Natural killer cell (primary cell): Measurements from ENCODE around the gene MIA3. TPM values are rescaled to one million over a fixed set of nuclear protein-coding genes. Genes with fewer than 3 reads are reported as not detected.
A peak's percentile ranks its signal among the peaks of the same experiment; 100 is the strongest.

Experiments used
- ATAC-seq, 3 donors: fragments of 150-1000 bp in 2 of 3; fragments of 200-7000 bp in 1 of 3; cut with Tn5 transposase; 1 replicate in 1 of 3; 2 replicates in 2 of 3; pipeline ENCODE4 v1.10.0; 2021; ENCODE audit warnings: mild to moderate bottlenecking in 2 of 3, moderate library complexity in 2 of 3
- DNase-seq, 2 donors: peaks; one replicate each; pipeline versions ENCODE4 v3.0.0 to v3.0.0-alpha.2; 2013 to 2021; ENCODE audit warnings: mixed read lengths in 1 of 2
- H3K27ac ChIP-seq: one replicate; pipeline ENCODE4 v1.5.1; 2013; ENCODE audit warnings: mild to moderate bottlenecking, low read length
- H3K27me3 ChIP-seq: one replicate; pipeline ENCODE4 v1.6.1; 2013; ENCODE audit warnings: low read length; ENCODE audit not compliant: control insufficient read depth, insufficient read depth
- H3K36me3 ChIP-seq: one replicate; pipeline ENCODE4 v1.6.1; 2013; ENCODE audit warnings: low read length; ENCODE audit not compliant: control insufficient read depth, insufficient read depth
- H3K4me1 ChIP-seq: one replicate; pipeline ENCODE4 v1.6.1; 2013; ENCODE audit warnings: low read length; ENCODE audit not compliant: control insufficient read depth, insufficient read depth
- H3K4me3 ChIP-seq: one replicate; pipeline ENCODE4 v1.5.1; 2013; ENCODE audit warnings: low read length
- H3K9me3 ChIP-seq: one replicate; pipeline ENCODE4 v1.6.1; 2013; ENCODE audit warnings: low read length; ENCODE audit not compliant: control insufficient read depth, insufficient read depth
- H3K27ac Mint-ChIP-seq, 2 donors: one replicate each; pipeline ENCODE4 v1.8.0; 2022; ENCODE audit warnings: mild to moderate bottlenecking in 2 of 2, mixed read lengths in 2 of 2, moderate library complexity in 1 of 2
- H3K27me3 Mint-ChIP-seq, 2 donors: one replicate each; pipeline ENCODE4 v1.8.0; 2022; ENCODE audit warnings: low read depth in 2 of 2, mixed read lengths in 2 of 2
- H3K36me3 Mint-ChIP-seq: one replicate; pipeline ENCODE4 v1.8.0; 2022; ENCODE audit warnings: mixed read lengths
- H3K4me1 Mint-ChIP-seq, 2 donors: one replicate each; pipeline ENCODE4 v1.8.0; 2022; ENCODE audit warnings: mixed read lengths in 2 of 2
- H3K4me3 Mint-ChIP-seq: one replicate; pipeline ENCODE4 v1.8.0; 2022; ENCODE audit warnings: mild to moderate bottlenecking, moderate library complexity, mixed read lengths
- H3K9me3 Mint-ChIP-seq, 2 donors: one replicate each; pipeline ENCODE4 v1.8.0; 2022; ENCODE audit warnings: mixed read lengths in 2 of 2
- CTCF ChIP-seq: fragments of 200-600 bp; IDR thresholded peaks from one replicate; pipeline ENCODE4 v1.8.0; 2022; ENCODE audit warnings: antibody characterized with exemption
- WGBS: methylation state at CpG from one replicate; pipeline ENCODE4 v1.1.7; 2013; ENCODE audit warnings: missing lambda C conversion rate; ENCODE audit not compliant: insufficient coverage; 5-methylcytosine and 5-hydroxymethylcytosine counted together
- intact Hi-C: fragments of 100-400 bp; cut with micrococcal nuclease; formaldehyde crosslinking; loops from one replicate; pipeline ENCODE4 v1.14.2; 2022
- total RNA-seq, 4 donors: library from RNA; stranded (reverse); fragments of 120-200 nt in 1 of 4; gene quantifications; one replicate each; pipeline versions ENCODE4 v1.2.3 to v1.2.4, GENCODE V29; 2013 to 2022

MIA3 gene
- total RNA-seq, 3 donors from 2014 or later (not counting 1 experiment from before 2014, with no cell fraction given) = 87.0 to 98.8 (median 94.0) TPM

GRCh38 chr1:222652676-222653075, 34.8 kb downstream of the MIA3 start:
- H3K36me3 ChIP-seq = peaks cover 83% of the 10 kb centered on the region
- no peak overlapping the region for H3K27ac ChIP-seq
- Mint-ChIP-seq H3K4me3 (no peak overlapping the region), H3K9me3 (no peaks in the 10 kb centered on the region), H3K27ac (peak overlapping the region; percentile 91 to 96), H3K4me1 (peaks cover 29 to 40% of the 10 kb centered on the region in 2 donors), H3K27me3 (no peaks in the 10 kb centered on the region), H3K36me3 (peaks cover 41% of the 10 kb centered on the region)
- no peak for TF ChIP-seq CTCF
- no peak for DNase-seq
- H3K27me3 ChIP-seq = no peaks in the 10 kb centered on the region
- H3K4me1 ChIP-seq = peaks cover 2% of the 10 kb centered on the region
- H3K4me3 ChIP-seq = no peak overlapping the region
- no peaks in the 10 kb centered on the region for H3K9me3 ChIP-seq
- ATAC-seq = no peak
- intact Hi-C loops = no loop called here
- 77% methylated on average over 1 of the region's 1 CpG for WGBS

- Mint-ChIP-seq H3K9me3 (no peaks in the 10 kb centered on the region), H3K27me3 (no peaks in the 10 kb centered on the region), H3K4me3 (no peak overlapping the region), H3K4me1 (peaks cover 31 to 36% of the 10 kb centered on the region in 2 donors), H3K27ac (peak overlapping the region; percentile 91 to 96), H3K36me3 (peaks cover 48% of the 10 kb centered on the region)
- Histone ChIP-seq H3K4me1 (peaks cover 2% of the 10 kb centered on the region), H3K9me3 (no peaks in the 10 kb centered on the region), H3K36me3 (peaks cover 83% of the 10 kb centered on the region), H3K4me3 (no peak overlapping the region), H3K27me3 (no peaks in the 10 kb centered on the region), H3K27ac (no peak overlapping the region)
- DNase-seq (peak in 1 of 2 donors; percentile 26), ATAC-seq (no peak)
- no peak for TF ChIP-seq CTCF
- 53% methylated on average over 2 of the region's 2 CpGs for WGBS
- intact Hi-C loops = no loop called here
Observed at GRCh38 chr1:222653178-222653827, 35.4 kb downstream of the MIA3 start.

- ATAC-seq = peak; percentile 98 to 99 (median 98)
- peaks cover 87% of the 10 kb centered on the region for H3K36me3 ChIP-seq
- H3K4me1 ChIP-seq = peaks cover 2% of the 10 kb centered on the region
- peaks cover 34 to 39% of the 10 kb centered on the region in 2 donors for H3K4me1 Mint-ChIP-seq
- intact Hi-C loops = loop anchor here (1.0 kb wide), 1 partner anchor 11 kb away; no protein-coding TSS in a partner anchor
- peak overlapping the region; percentile 58 for H3K4me3 Mint-ChIP-seq
- H3K4me3 ChIP-seq = no peak overlapping the region
- peak overlapping the region; percentile 91 to 96 for H3K27ac Mint-ChIP-seq
- WGBS = 0% methylated on average over 3 of the region's 5 CpGs
- no peaks in the 10 kb centered on the region for H3K27me3 ChIP-seq
- H3K9me3 Mint-ChIP-seq = no peaks in the 10 kb centered on the region
- DNase-seq = peak; percentile 41 to 93
- no peaks in the 10 kb centered on the region for H3K9me3 ChIP-seq
- H3K36me3 Mint-ChIP-seq = peaks cover 60% of the 10 kb centered on the region
- TF ChIP-seq CTCF = no peak
- peak overlapping the region; percentile 78 for H3K27ac ChIP-seq
- no peaks in the 10 kb centered on the region for H3K27me3 Mint-ChIP-seq
Observed at GRCh38 chr1:222654849-222655248, 37.0 kb downstream of the MIA3 start.
